NOMO-1 treated with DMSO at 0.1 percent for 48 hours (cell line): Measurements from ENCODE around the gene C10orf95.
A peak's percentile ranks its signal among the peaks of the same experiment; 100 is the strongest.
"Not testable (repeated sequence)": the region's sequence is repeated elsewhere in the genome, so short reads cannot be mapped to it uniquely, and the experiment has no call there.

Experiments
- DNase-seq: peaks from one replicate; lab custom pipeline; 2025; ENCODE audit not compliant: unreplicated experiment; lab: John Stamatoyannopoulos, UW

Gene C10orf95

GRCh38 chr10:102451105-102451969, at the start of gene C10orf95:
Gene C10orf95 (minus strand): TSS chr10:102451543. CDS start chr10:102451093, 450 bp downstream.
- DNase-seq = no peak

DNA sequence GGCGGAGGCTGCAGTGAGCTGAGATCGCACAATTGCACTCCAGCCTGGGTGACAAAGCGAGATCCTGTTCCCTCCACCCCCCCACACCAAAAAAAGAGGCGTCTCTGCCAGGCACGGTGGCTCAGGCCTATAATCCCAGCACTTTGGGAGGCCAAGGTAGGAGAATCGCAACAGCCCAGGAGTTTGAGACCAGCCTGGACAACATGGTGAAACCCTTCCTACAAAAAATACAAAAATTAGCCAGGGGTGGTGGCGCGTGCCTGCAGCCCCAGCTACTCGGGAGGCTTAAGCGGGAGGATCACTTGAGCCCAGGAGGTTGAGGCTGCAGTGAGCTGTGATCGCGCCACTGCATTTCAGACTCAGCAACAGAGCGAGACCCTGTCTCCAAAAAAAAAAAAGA, 49.3 kb upstream of the C10orf95 start:
- DNase-seq = not testable (repeated sequence)

DNA sequence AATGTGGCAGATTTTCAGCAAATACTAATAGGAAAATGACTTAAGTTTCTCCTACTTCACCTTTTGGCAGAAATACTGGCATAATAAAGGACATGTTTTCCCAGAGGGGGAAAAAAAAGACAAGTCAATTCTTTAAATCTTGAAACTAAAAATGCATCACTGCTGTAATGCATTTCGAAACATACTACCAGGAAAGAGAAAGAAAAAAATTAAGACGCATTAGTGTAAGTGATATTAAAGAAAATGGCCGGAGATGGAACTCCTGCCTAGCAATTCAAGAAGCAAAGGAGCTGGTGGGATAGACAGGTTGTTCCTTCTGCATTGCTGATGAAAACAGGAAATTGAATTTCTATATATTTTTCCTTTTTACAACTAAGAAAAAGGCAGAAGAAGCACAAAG, 48.0 kb upstream of the C10orf95 start:
- DNase-seq = no peak

- no peak for DNase-seq
These were observed 46.2 kb upstream of the C10orf95 start for GRCh38 chr10:102497545-102497944.

DNA sequence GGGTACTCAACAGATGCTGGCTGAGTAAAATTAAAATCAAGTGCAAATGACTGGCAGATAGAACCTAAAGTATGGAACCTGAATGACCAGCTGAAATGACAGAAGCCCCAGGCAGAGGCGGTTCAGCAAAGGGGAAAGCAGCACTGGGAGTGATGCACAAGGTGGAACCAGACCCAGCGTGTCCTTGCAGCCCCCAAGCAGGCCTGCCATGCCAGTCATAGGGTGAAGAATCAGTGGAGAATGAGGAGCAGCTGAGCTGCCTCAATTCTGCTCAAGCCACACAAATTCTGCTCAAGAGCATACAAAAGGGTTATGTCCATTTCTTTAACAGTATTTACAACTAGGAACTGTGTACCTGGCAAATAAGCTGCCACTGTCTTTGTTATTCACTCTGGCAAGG, 42.4 kb upstream of the C10orf95 start:
- DNase-seq = no peak

- no peak for DNase-seq
These were observed 41.6 kb upstream of the C10orf95 start for GRCh38 chr10:102492983-102493382.

GRCh38 chr10:102492344-102492939, 41.1 kb upstream of the C10orf95 start:
- no peak for DNase-seq

DNA sequence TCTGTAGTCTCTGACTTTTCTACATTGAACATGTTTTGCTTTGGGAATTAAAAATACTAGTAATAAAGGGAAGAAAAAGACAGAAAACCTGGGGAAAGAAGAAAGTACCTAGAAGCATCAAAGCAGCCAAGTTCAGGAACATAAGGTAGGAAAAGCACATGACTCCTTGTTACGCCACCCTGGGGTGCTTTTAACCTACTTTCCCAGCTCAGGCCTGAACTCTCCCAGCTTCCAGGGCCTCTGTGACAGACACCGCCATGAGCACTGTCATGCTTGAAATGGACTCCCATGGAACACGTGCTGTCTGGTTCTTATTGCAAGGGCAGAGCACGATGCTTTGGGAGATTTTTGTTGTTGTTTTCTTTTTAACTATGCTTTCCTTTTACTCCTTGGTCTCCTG, 39.8 kb upstream of the C10orf95 start:
- no peak for DNase-seq

GRCh38 chr10:102485093-102485784, 33.9 kb upstream of the C10orf95 start:
- no peak for DNase-seq

DNA sequence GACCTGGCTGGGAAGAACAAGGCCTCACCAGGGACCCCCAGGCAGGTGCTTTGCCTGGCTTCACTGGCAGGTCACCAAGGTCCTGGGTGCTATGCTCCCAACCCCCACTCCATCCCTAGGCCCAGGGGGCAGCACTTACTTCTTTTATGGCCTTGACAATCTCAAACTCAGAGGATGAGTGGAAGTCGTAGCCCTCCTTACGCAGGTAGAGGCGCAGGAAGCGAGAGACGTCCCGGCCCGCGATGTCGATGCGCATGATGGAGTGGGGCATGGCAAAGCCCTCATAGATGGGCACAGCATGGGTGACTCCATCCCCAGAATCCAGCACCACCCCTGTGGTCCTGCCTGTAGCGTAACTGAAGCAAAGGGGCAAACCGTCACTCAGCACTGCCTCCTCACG, 32.7 kb upstream of the C10orf95 start:
- no peak for DNase-seq

GRCh38 chr10:102480396-102480795, 29.1 kb upstream of the C10orf95 start:
- DNase-seq = no peak

DNA sequence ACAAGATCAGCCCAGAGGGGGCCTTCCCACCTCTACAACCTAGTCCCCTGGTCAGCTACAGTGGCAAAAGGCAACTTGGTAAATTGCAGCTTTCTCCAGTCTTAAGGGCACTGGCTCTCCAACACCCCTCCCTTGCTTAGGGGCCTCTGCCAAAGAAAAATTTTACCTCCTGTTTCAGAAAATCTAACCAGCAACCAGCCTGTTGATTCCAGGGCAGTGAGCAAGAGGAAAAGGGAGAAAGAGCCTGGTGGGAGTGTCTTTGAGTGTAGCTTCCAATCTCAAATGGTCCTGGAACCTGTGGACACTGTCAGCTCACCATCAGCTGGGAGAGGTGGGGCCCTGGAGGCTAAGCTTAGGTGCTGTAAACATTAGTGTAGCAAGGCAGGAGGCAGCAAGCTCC, 28.3 kb upstream of the C10orf95 start:
- DNase-seq = no peak

DNA sequence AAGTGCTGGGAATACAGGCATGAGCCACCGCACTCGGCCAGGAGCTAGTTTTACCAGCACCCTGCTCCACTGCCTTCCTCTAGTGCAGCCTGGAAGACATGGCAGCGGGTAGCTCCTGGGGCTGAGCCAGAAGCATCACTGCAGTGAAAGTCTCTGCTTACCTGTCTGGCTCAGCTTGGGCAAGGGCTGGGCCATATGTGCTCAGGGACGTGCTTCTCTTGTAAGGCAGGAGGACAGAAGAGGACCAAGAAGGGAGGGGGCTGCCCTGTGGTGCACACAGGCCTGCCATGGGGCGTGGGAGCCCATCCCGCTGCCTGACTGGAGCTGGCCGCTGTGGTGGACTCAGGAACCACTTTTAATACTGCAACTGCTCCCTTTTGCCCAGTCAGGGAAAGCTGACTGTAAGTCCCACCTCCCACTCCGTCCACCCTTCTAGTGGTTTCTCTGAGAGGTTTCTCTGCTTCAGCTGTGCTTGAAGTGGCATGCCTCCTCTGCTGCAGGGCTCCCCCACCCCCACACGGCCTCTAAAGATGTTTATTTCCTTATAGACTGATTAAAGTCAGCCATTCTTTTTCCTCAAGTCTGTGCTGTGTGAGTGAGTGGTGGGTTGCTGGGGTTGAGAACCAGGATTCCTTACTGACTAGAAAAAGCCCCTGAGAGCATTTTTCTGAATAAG, 25.3 kb upstream of the C10orf95 start:
- no peak for DNase-seq

GRCh38 chr10:102475451-102476040, 24.2 kb upstream of the C10orf95 start:
- no peak for DNase-seq

GRCh38 chr10:102473445-102474331, 22.3 kb upstream of the C10orf95 start:
- DNase-seq = no peak

GRCh38 chr10:102470579-102471546, 19.5 kb upstream of the C10orf95 start:
- DNase-seq = no peak

DNA sequence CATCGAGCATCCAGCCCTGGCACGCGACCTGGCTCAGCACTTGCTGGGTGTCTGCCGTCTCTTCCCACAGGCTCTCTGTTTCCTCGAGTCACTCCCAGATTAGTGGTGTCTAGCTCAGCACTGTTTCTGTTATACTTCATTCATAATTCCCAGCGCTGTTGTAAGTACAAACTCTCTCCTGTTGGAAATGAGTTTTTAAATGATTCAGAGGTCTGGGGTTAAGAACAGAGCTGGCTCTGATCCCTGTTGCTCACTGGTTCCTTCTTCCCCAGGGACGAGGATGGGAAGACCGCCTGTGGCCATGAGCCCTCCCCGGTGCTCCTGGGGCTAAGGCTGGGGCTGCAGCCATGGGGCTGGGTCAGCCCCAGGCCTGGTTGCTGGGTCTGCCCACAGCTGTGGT, 17.3 kb upstream of the C10orf95 start:
- DNase-seq = no peak

GRCh38 chr10:102467971-102468438, 16.7 kb upstream of the C10orf95 start:
- peak; percentile 92 for DNase-seq

DNA sequence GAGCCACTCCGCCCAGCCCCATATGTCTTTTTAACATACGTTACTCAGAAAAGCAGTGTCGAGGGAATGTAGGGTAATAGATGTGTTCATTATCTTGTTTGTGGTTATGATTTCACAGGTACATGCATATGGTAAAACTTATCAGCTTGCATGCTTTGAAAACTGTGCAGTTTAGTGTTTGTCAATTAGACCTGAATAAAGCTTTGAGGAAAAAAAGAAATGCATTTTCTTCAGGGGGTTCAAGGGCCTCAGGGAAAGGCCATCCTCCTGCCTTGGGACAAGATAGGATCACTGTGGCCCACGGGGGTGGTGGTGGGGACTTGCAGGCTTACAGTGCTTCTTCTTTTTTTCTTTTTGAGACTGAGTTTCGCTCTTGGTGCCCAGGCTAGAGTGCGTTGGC, 16.0 kb upstream of the C10orf95 start:
- no peak for DNase-seq
